BJ (cell line): ENCODE results near the gene NTMT1. TPM values are rescaled to one million over a fixed set of nuclear protein-coding genes. Genes with fewer than 3 reads are reported as not detected.

Source experiments
- CTCF ChIA-PET: fragments of 350-600 bp; formaldehyde crosslinking; extraction: SDS; loops from one replicate; lab custom pipeline; 2021; ENCODE audit warnings: antibody characterized with exemption, inconsistent platforms; lab: Yijun Ruan, JAX
- POLR2A ChIA-PET: fragments of 300-600 bp; sonication (Branson Sonifier 250); formaldehyde crosslinking; extraction: SDS; loops from one replicate; lab custom pipeline; 2021; ENCODE audit warnings: antibody characterized with exemption; lab: Charles Lee
- DNase-seq: peaks from one replicate; pipeline ENCODE4 v3.0.0-alpha.2; 2011; ENCODE audit warnings: low read depth
- H3K27me3 ChIP-seq: 2 replicates; pipeline ENCODE4 v1.6.0; 2011; ENCODE audit warnings: low read length; ENCODE audit not compliant: control insufficient read depth, insufficient read depth
- H3K36me3 ChIP-seq: 2 replicates; pipeline ENCODE4 v1.5.1; 2011; ENCODE audit warnings: low read length; ENCODE audit not compliant: control insufficient read depth, insufficient read depth
- H3K4me3 ChIP-seq: 2 replicates; pipeline ENCODE4 v1.5.1; 2011; ENCODE audit warnings: low read depth, mild to moderate bottlenecking, control low read depth, low read length
- CTCF ChIP-seq: IDR thresholded peaks from 2 replicates; pipeline ENCODE4 v1.5.1; 2011; ENCODE audit warnings: low read depth, mild to moderate bottlenecking, control low read depth, inconsistent platforms, low read length, moderate library complexity; ENCODE audit not compliant: insufficient read depth
- polyA plus RNA-seq: library from polyadenylated mRNA; depleted of rRNA; stranded (reverse); fragments of >200 nt; gene quantifications from 2 replicates; pipeline ENCODE4 v1.2.3, GENCODE V29; 2011

Gene NTMT1
- polyA plus RNA-seq, 1 experiment: 96.3 TPM

- CTCF ChIA-PET: interaction anchor here (0.8 to 6.2 kb wide), 8 partner anchors 12 to 146 kb away, joined by 3 to 79 read pairs (median 13); no protein-coding TSS in a partner anchor
- no peaks in the 10 kb centered on the region for H3K27me3 ChIP-seq
- H3K4me3 ChIP-seq: no peak overlapping the region
- H3K36me3 ChIP-seq: peaks cover 5% of the 10 kb centered on the region
- DNase-seq: no peak
- POLR2A ChIA-PET: no interaction called here
- no peak for TF ChIP-seq CTCF
Measured at GRCh38 chr9:129644365-129644764, 18.4 kb downstream of the NTMT1 start.

- ChIA-PET CTCF (interaction anchor here (1.5 to 5.6 kb wide), 3 partner anchors 93 to 145 kb away, joined by 4 to 59 read pairs (median 23); no protein-coding TSS in a partner anchor), POLR2A (no interaction called here)
- Histone ChIP-seq H3K36me3 (0 out of 2 replicates have a peak, but pooled peaks cover under 1% of the 10 kb centered on the region), H3K27me3 (no peaks in the 10 kb centered on the region), H3K4me3 (no peak overlapping the region)
- no peak for DNase-seq
- TF ChIP-seq CTCF: no peak
Measured at GRCh38 chr9:129644902-129645301, 18.9 kb downstream of the NTMT1 start.

GRCh38 chr9:129646252-129646651 lies 20.3 kb downstream of the NTMT1 start:
- no peak for DNase-seq
- Histone ChIP-seq H3K4me3 (no peak overlapping the region), H3K27me3 (no peaks in the 10 kb centered on the region), H3K36me3 (no peaks in the 10 kb centered on the region)
- ChIA-PET POLR2A (no interaction called here), CTCF (interaction anchor here (1.2 to 1.6 kb wide), 4 partner anchors 11 to 137 kb away, joined by 3 to 5 read pairs (median 4); no protein-coding TSS in a partner anchor)
- no peak for TF ChIP-seq CTCF

GRCh38 chr9:129646654-129647053 lies 20.7 kb downstream of the NTMT1 start:
- TF ChIP-seq CTCF: no peak
- CTCF ChIA-PET: interaction anchor here (0.6 to 1.6 kb wide), 5 partner anchors 11 to 137 kb away, joined by 3 to 5 read pairs (median 4); no protein-coding TSS in a partner anchor
- DNase-seq: no peak
- no peak overlapping the region for H3K4me3 ChIP-seq
- POLR2A ChIA-PET: no interaction called here
- no peaks in the 10 kb centered on the region for H3K27me3 ChIP-seq
- H3K36me3 ChIP-seq: no peaks in the 10 kb centered on the region

- ChIA-PET CTCF (interaction anchor here (1.2 to 1.6 kb wide), 2 partner anchors 10 to 50 kb away, joined by 3 to 5 read pairs; no protein-coding TSS in a partner anchor), POLR2A (no interaction called here)
- no peaks in the 10 kb centered on the region for H3K27me3 ChIP-seq
- no peak for TF ChIP-seq CTCF
- H3K4me3 ChIP-seq: no peak overlapping the region
- H3K36me3 ChIP-seq: no peaks in the 10 kb centered on the region
- DNase-seq: no peak
Measured at GRCh38 chr9:129647635-129648034, 21.7 kb downstream of the NTMT1 start.
